ENCODE data around the gene AFG1L. TPM values are rescaled to one million over a fixed set of nuclear protein-coding genes. Genes with fewer than 3 reads are reported as not detected.
"Not testable (repeated sequence)": the region's sequence is repeated elsewhere in the genome, so short reads cannot be mapped to it uniquely, and the experiment has no call there.

AFG1L gene
- total and polyA plus RNA-seq, 2 experiments from 2014 or later: 9.4 to 9.7 TPM

GRCh38 chr6:108263371-108263770, 31.5 kb upstream of the AFG1L start:
- Histone ChIP-seq H3K79me2 (peaks cover 22% of the 10 kb centered on the region), H3K4me1 (ENCODE audit: insufficient read depth) (peaks cover 6% of the 10 kb centered on the region), H2AFZ (no peak overlapping the region), H3K9me2 (replicated peaks; ENCODE audit: insufficient read depth) (no peaks in the 10 kb centered on the region), H3K4me2 (no peak overlapping the region), H3K36me3 (replicated peaks; ENCODE audit: insufficient read depth, low read depth) (no peaks in the 10 kb centered on the region), H3K9me3 (ENCODE audit: low read depth) (no peaks in the 10 kb centered on the region), H3K4me3 (no peak overlapping the region), H4K20me1 (ENCODE audit: insufficient read depth, poor library complexity, severe bottlenecking) (no peaks in the 10 kb centered on the region), H3K27ac (no peak overlapping the region), H3K27me3 (no peaks in the 10 kb centered on the region)
- no peak for DNase-seq (ENCODE audit: low spot score)
- 96% methylated on average over 2 of the region's 2 CpGs for WGBS (ENCODE audit: low lambda C conversion rate, missing lambda C conversion rate)
- TF ChIP-seq EZH2 (IDR thresholded peaks at IDR 0.05; ENCODE audit: borderline replicate concordance) (no peak), EZH2phosphoT487 (IDR thresholded peaks at IDR 0.05; ENCODE audit: low read depth, severe bottlenecking, unreplicated experiment) (no peak), CTCF (IDR thresholded peaks at IDR 0.05; ENCODE audit: poor library complexity) (no peak)

GRCh38 chr6:108268845-108269244, 26.0 kb upstream of the AFG1L start:
- Histone ChIP-seq H3K79me2 (no peaks in the 10 kb centered on the region), H3K9me3 (ENCODE audit: low read depth) (no peaks in the 10 kb centered on the region), H3K4me2 (no peak overlapping the region), H4K20me1 (ENCODE audit: insufficient read depth, poor library complexity, severe bottlenecking) (no peaks in the 10 kb centered on the region), H3K27ac (no peak overlapping the region), H3K27me3 (no peaks in the 10 kb centered on the region), H3K4me1 (ENCODE audit: insufficient read depth) (no peaks in the 10 kb centered on the region), H3K9me2 (replicated peaks; ENCODE audit: insufficient read depth) (no peaks in the 10 kb centered on the region), H3K36me3 (replicated peaks; ENCODE audit: insufficient read depth, low read depth) (no peaks in the 10 kb centered on the region), H2AFZ (no peak overlapping the region), H3K4me3 (no peak overlapping the region)
- TF ChIP-seq CTCF (IDR thresholded peaks at IDR 0.05; ENCODE audit: poor library complexity): no peak
- TF ChIP-seq EZH2 (IDR thresholded peaks at IDR 0.05; ENCODE audit: borderline replicate concordance): no peak
- no peak for TF ChIP-seq EZH2phosphoT487 (IDR thresholded peaks at IDR 0.05; ENCODE audit: low read depth, severe bottlenecking, unreplicated experiment)
- WGBS (ENCODE audit: low lambda C conversion rate, missing lambda C conversion rate): 97% methylated on average over 3 of the region's 3 CpGs
- no peak for DNase-seq (ENCODE audit: low spot score)

- H3K79me2 ChIP-seq; H3K4me2 ChIP-seq; H4K20me1 ChIP-seq (ENCODE audit: insufficient read depth, poor library complexity, severe bottlenecking); H3K9me3 ChIP-seq (ENCODE audit: low read depth); H3K27me3 ChIP-seq; H3K36me3 ChIP-seq (replicated peaks; ENCODE audit: insufficient read depth, low read depth); H3K9me2 ChIP-seq (replicated peaks; ENCODE audit: insufficient read depth); H2AFZ ChIP-seq; H3K4me1 ChIP-seq (ENCODE audit: insufficient read depth); H3K4me3 ChIP-seq; DNase-seq (ENCODE audit: low spot score); H3K27ac ChIP-seq: not testable (repeated sequence)
- WGBS (ENCODE audit: low lambda C conversion rate, missing lambda C conversion rate): no CpG with 5 or more reads among the region's 31 CpGs
Measured at GRCh38 chr6:108269955-108270354, 24.9 kb upstream of the AFG1L start.

GRCh38 chr6:108274546-108274945, 20.3 kb upstream of the AFG1L start:
- TF ChIP-seq EZH2 (IDR thresholded peaks at IDR 0.05; ENCODE audit: borderline replicate concordance): no peak
- TF ChIP-seq EZH2phosphoT487 (IDR thresholded peaks at IDR 0.05; ENCODE audit: low read depth, severe bottlenecking, unreplicated experiment): no peak
- Histone ChIP-seq H3K27me3 (no peaks in the 10 kb centered on the region), H3K4me3 (no peak overlapping the region), H2AFZ (no peak overlapping the region), H3K27ac (no peak overlapping the region), H3K36me3 (replicated peaks; ENCODE audit: insufficient read depth, low read depth) (no peaks in the 10 kb centered on the region), H3K4me2 (no peak overlapping the region), H3K4me1 (ENCODE audit: insufficient read depth) (peaks cover 4% of the 10 kb centered on the region), H3K79me2 (no peaks in the 10 kb centered on the region), H3K9me3 (ENCODE audit: low read depth) (no peaks in the 10 kb centered on the region), H4K20me1 (ENCODE audit: insufficient read depth, poor library complexity, severe bottlenecking) (no peaks in the 10 kb centered on the region), H3K9me2 (replicated peaks; ENCODE audit: insufficient read depth) (no peaks in the 10 kb centered on the region)
- no peak for DNase-seq (ENCODE audit: low spot score)
- 73% methylated on average over 2 of the region's 2 CpGs for WGBS (ENCODE audit: low lambda C conversion rate, missing lambda C conversion rate)
